Endothelial cell of umbilical vein (primary cell): ENCODE data around the gene TTYH2.

ENCODE experiments used
- POLR2A ChIP-seq: IDR thresholded peaks from 2 replicates; pipeline ENCODE4 v1.6.1; 2012; ENCODE audit warnings: low read depth, mild to moderate bottlenecking, control low read depth, low read length
- TF ChIP-seq, protein P1 (sequence below): IDR thresholded peaks from 2 replicates; pipeline ENCODE4 v1.6.1; 2011; ENCODE audit not compliant: insufficient read depth, insufficient read length

DNA sequence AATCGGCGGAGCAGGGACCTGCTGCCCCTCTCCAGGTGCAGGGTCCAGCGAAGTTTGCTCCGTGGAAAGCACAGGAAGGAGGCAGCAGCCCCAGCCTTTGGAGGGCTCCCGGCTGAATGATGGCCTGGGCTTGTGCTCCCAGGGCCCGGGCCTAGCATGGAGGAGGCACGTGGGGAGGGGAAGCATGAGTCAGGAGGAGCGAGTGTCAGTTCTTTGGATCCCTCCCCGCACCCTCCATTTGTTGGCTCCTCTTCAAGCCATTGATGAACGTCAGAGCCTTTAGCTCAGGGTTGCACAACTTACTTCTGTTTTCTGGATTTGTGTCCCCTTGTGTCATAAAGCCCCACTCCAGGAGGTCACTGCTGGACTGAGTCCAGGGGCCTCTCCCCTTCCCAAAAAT lies 25.8 kb downstream of the TTYH2 start:
- TF ChIP-seq, protein P1, sequence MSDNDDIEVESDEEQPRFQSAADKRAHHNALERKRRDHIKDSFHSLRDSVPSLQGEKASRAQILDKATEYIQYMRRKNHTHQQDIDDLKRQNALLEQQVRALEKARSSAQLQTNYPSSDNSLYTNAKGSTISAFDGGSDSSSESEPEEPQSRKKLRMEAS, result no peak
- no peak for TF ChIP-seq POLR2A
